Neuronal stem cell (in vitro differentiated cells): ENCODE measurements around the gene ADGRG4.

Experiments used
- DNase-seq: peaks from one replicate; pipeline ENCODE4 v3.0.0-alpha.2; 2013; ENCODE audit warnings: low spot score
- H2AFZ ChIP-seq: one replicate; pipeline ENCODE4 v1.6.1; 2013; ENCODE audit warnings: mild to moderate bottlenecking, low read length, inconsistent platforms
- H2AK5ac ChIP-seq: 2 replicates; pipeline ENCODE4 v1.6.1; 2013; ENCODE audit warnings: low read depth, mild to moderate bottlenecking, inconsistent platforms, low read length, moderate library complexity, mixed read lengths
- H2BK120ac ChIP-seq: 2 replicates; pipeline ENCODE4 v1.6.1; 2013; ENCODE audit warnings: low read depth, mild to moderate bottlenecking, inconsistent platforms, low read length, moderate library complexity, mixed read lengths
- H2BK12ac ChIP-seq: one replicate; pipeline ENCODE4 v1.6.1; 2013; ENCODE audit warnings: low read length, inconsistent platforms
- H2BK15ac ChIP-seq: 2 replicates; pipeline ENCODE4 v1.6.1; 2013; ENCODE audit warnings: mild to moderate bottlenecking, low read length, inconsistent platforms, mixed read lengths
- H2BK5ac ChIP-seq: one replicate; pipeline ENCODE4 v1.6.1; 2013; ENCODE audit warnings: inconsistent platforms, mild to moderate bottlenecking, low read length, moderate library complexity
- H3K14ac ChIP-seq: one replicate; pipeline ENCODE4 v1.6.1; 2013; ENCODE audit warnings: low read length, inconsistent platforms
- H3K18ac ChIP-seq: 2 replicates; pipeline ENCODE4 v1.6.1; 2013; ENCODE audit warnings: low read length, inconsistent platforms
- H3K23ac ChIP-seq: 2 replicates; pipeline ENCODE4 v1.6.1; 2013; ENCODE audit warnings: low read depth, mild to moderate bottlenecking, mixed read lengths, low read length, inconsistent platforms; ENCODE audit not compliant: poor library complexity
- H3K27ac ChIP-seq: replicated peaks from 3 replicates; pipeline ENCODE4 v1.5.1; 2013; ENCODE audit warnings: low read length, inconsistent platforms
- H3K27me3 ChIP-seq, 3 experiments: 2 replicates each; pipeline ENCODE4 v1.6.1; 2013; ENCODE audit warnings: low read length in 3 of 3, mild to moderate bottlenecking in 2 of 3, inconsistent platforms in 1 of 3, low read depth in 1 of 3, mixed read lengths in 1 of 3, moderate library complexity in 1 of 3; ENCODE audit not compliant: control insufficient read depth in 3 of 3, insufficient read depth in 3 of 3
- H3K36me3 ChIP-seq, 2 donors: replicated peaks in 1 of 2; 2 replicates each; pipeline ENCODE4 v1.6.1; 2013; ENCODE audit warnings: low read length in 2 of 2; ENCODE audit not compliant: control insufficient read depth in 2 of 2, insufficient read depth in 2 of 2
- H3K4ac ChIP-seq: 2 replicates; pipeline ENCODE4 v1.6.1; 2013; ENCODE audit warnings: inconsistent platforms, mild to moderate bottlenecking, low read length, moderate library complexity
- H3K4me1 ChIP-seq, 2 donors: 1 replicate in 1 of 2; 2 replicates in 1 of 2; pipeline ENCODE4 v1.6.1; 2013; ENCODE audit warnings: low read length in 2 of 2, low read depth in 1 of 2; ENCODE audit not compliant: control insufficient read depth in 2 of 2, insufficient read depth in 1 of 2
- H3K4me2 ChIP-seq: one replicate; pipeline ENCODE4 v1.6.1; 2013; ENCODE audit warnings: mild to moderate bottlenecking, low read length, inconsistent platforms; ENCODE audit not compliant: insufficient read depth, poor library complexity, severe bottlenecking
- H3K4me3 ChIP-seq, 2 donors: 2 replicates each; pipeline ENCODE4 v1.5.1; 2013; ENCODE audit warnings: low read length in 2 of 2, mild to moderate bottlenecking in 2 of 2, inconsistent platforms in 1 of 2, moderate library complexity in 1 of 2
- H3K79me1 ChIP-seq: one replicate; pipeline ENCODE4 v1.6.1; 2013; ENCODE audit warnings: low read depth, mild to moderate bottlenecking, inconsistent platforms, low read length, moderate library complexity
- H3K9ac ChIP-seq: one replicate; pipeline ENCODE4 v1.6.1; 2013; ENCODE audit warnings: mild to moderate bottlenecking, low read depth, low read length, inconsistent platforms; ENCODE audit not compliant: poor library complexity
- H3K9me3 ChIP-seq, 2 donors: replicated peaks in 1 of 2; 2 replicates each; pipeline versions ENCODE3 to v1.6.1; 2013; ENCODE audit warnings: low read length in 2 of 2, mild to moderate bottlenecking in 2 of 2, inconsistent platforms in 1 of 2, low read depth in 1 of 2, mixed read lengths in 1 of 2, moderate library complexity in 1 of 2; ENCODE audit not compliant: control insufficient read depth in 2 of 2, insufficient read depth in 1 of 2
- H4K8ac ChIP-seq: one replicate; pipeline ENCODE4 v1.6.1; 2013; ENCODE audit warnings: low read depth, mild to moderate bottlenecking, inconsistent platforms, low read length, moderate library complexity
- H4K91ac ChIP-seq: one replicate; pipeline ENCODE4 v1.6.1; 2013; ENCODE audit warnings: low read length, low read depth, mild to moderate bottlenecking, inconsistent platforms; ENCODE audit not compliant: poor library complexity
- WGBS, 2 donors: extraction: QIAGEN DNeasy Blood & Tissue Kit; methylation state at CpG; one replicate each; pipeline ENCODE4 v1.1.7; 2013; ENCODE audit warnings: missing lambda C conversion rate in 2 of 2, mixed read lengths in 1 of 2; ENCODE audit not compliant: insufficient read length in 2 of 2, insufficient replicate concordance in 1 of 2; ENCODE audit errors: extremely low coverage in 2 of 2; 5-methylcytosine and 5-hydroxymethylcytosine counted together

ADGRG4 gene

GRCh38 chrX:136386173-136386572 is 85.4 kb downstream of the ADGRG4 start:
- Histone ChIP-seq H2AK5ac (no peak overlapping the region), H2BK12ac (no peak overlapping the region), H3K4me2 (no peak overlapping the region), H2BK5ac (no peak overlapping the region), H3K23ac (no peak overlapping the region), H2AFZ (no peak overlapping the region), H3K18ac (no peak overlapping the region), H3K27ac (no peak overlapping the region), H4K8ac (no peak overlapping the region), H2BK120ac (no peak overlapping the region), H4K91ac (no peak overlapping the region), H2BK15ac (no peak overlapping the region), H3K9me3 (no peaks in the 10 kb centered on the region), H3K4me1 (no peaks in the 10 kb centered on the region), H3K14ac (no peak overlapping the region), H3K9ac (no peak overlapping the region), H3K4ac (no peak overlapping the region), H3K79me1 (no peaks in the 10 kb centered on the region), H3K27me3 (peaks cover 0 to 3% (median 0%) of the 10 kb centered on the region in 3 experiments), H3K36me3 (no peaks in the 10 kb centered on the region), H3K4me3 (no peak overlapping the region)
- no peak for DNase-seq
- WGBS, 2 donors = no CpG with 5 or more reads among the region's 1 CpG

- H3K14ac ChIP-seq = no peak overlapping the region
- H2BK120ac ChIP-seq = no peak overlapping the region
- no peaks in the 10 kb centered on the region for H3K9me3 ChIP-seq
- no peak overlapping the region for H3K18ac ChIP-seq
- H2AFZ ChIP-seq = no peak overlapping the region
- no peak for DNase-seq
- H3K4ac ChIP-seq = no peak overlapping the region
- H3K4me2 ChIP-seq = no peak overlapping the region
- H3K9ac ChIP-seq = no peak overlapping the region
- no peak overlapping the region for H4K8ac ChIP-seq
- H2AK5ac ChIP-seq = no peak overlapping the region
- H3K27me3 ChIP-seq = peaks cover 0 to 3% (median 0%) of the 10 kb centered on the region in 3 experiments
- H2BK15ac ChIP-seq = no peak overlapping the region
- no peak overlapping the region for H4K91ac ChIP-seq
- no peak overlapping the region for H2BK12ac ChIP-seq
- no peaks in the 10 kb centered on the region for H3K4me1 ChIP-seq
- H3K79me1 ChIP-seq = no peaks in the 10 kb centered on the region
- no peak overlapping the region for H2BK5ac ChIP-seq
- no CpG with 5 or more reads among the region's 2 CpGs for WGBS, 2 donors
- H3K27ac ChIP-seq = no peak overlapping the region
- H3K4me3 ChIP-seq = no peak overlapping the region
- H3K23ac ChIP-seq = no peak overlapping the region
- H3K36me3 ChIP-seq = no peaks in the 10 kb centered on the region
Observed at GRCh38 chrX:136386826-136387225, 86.1 kb downstream of the ADGRG4 start.

- Histone ChIP-seq H3K79me1 (no peaks in the 10 kb centered on the region), H3K9ac (no peak overlapping the region), H2BK15ac (no peak overlapping the region), H3K4ac (no peak overlapping the region), H3K9me3 (no peaks in the 10 kb centered on the region), H3K27ac (no peak overlapping the region), H4K91ac (no peak overlapping the region), H2AFZ (no peak overlapping the region), H3K4me3 (no peak overlapping the region), H3K4me1 (no peaks in the 10 kb centered on the region), H2BK12ac (no peak overlapping the region), H3K18ac (no peak overlapping the region), H2AK5ac (no peak overlapping the region), H3K23ac (no peak overlapping the region), H3K4me2 (no peak overlapping the region), H3K36me3 (no peaks in the 10 kb centered on the region), H4K8ac (no peak overlapping the region), H2BK120ac (no peak overlapping the region), H3K14ac (no peak overlapping the region), H2BK5ac (no peak overlapping the region), H3K27me3 (peaks cover 0 to 7% (median 0%) of the 10 kb centered on the region in 3 experiments)
- WGBS, 2 donors = no CpG with 5 or more reads among the region's 3 CpGs
- no peak for DNase-seq
Observed at GRCh38 chrX:136387951-136388502, 87.3 kb downstream of the ADGRG4 start.

- H3K14ac ChIP-seq = no peak overlapping the region
- H2AFZ ChIP-seq = no peak overlapping the region
- H3K9ac ChIP-seq = no peak overlapping the region
- H2BK12ac ChIP-seq = no peak overlapping the region
- H3K27me3 ChIP-seq = peaks cover 0 to 11% (median 0%) of the 10 kb centered on the region in 3 experiments
- no peak overlapping the region for H3K4ac ChIP-seq
- no peak overlapping the region for H3K4me3 ChIP-seq
- H3K23ac ChIP-seq = no peak overlapping the region
- no peak overlapping the region for H4K8ac ChIP-seq
- no CpG with 5 or more reads among the region's 2 CpGs for WGBS, 2 donors
- no peak for DNase-seq
- H2BK5ac ChIP-seq = no peak overlapping the region
- no peaks in the 10 kb centered on the region for H3K79me1 ChIP-seq
- no peaks in the 10 kb centered on the region for H3K9me3 ChIP-seq
- H3K4me2 ChIP-seq = no peak overlapping the region
- no peaks in the 10 kb centered on the region for H3K36me3 ChIP-seq
- no peak overlapping the region for H2BK120ac ChIP-seq
- H3K27ac ChIP-seq = no peak overlapping the region
- no peak overlapping the region for H2BK15ac ChIP-seq
- no peak overlapping the region for H2AK5ac ChIP-seq
- no peak overlapping the region for H3K18ac ChIP-seq
- H4K91ac ChIP-seq = no peak overlapping the region
- H3K4me1 ChIP-seq = no peaks in the 10 kb centered on the region
Observed at GRCh38 chrX:136390921-136391320, 90.2 kb downstream of the ADGRG4 start.
